HT-29 (cell line): Measurements from ENCODE around the gene DAZAP1. TPM values are rescaled to one million over a fixed set of nuclear protein-coding genes. Genes with fewer than 3 reads are reported as not detected.
"Not testable (repeated sequence)": the region's sequence is repeated elsewhere in the genome, so short reads cannot be mapped to it uniquely, and the experiment has no call there.

Source experiments
- DNase-seq: peaks from one replicate; pipeline ENCODE4 v3.0.0-alpha.2; 2015; ENCODE audit warnings: low spot score
- total RNA-seq: library from RNA; depleted of rRNA; stranded (reverse); fragments of >200 nt; shearing (Covaris generic); gene quantifications from 2 replicates; pipeline ENCODE4 v1.2.3, GENCODE V29; 2014

Gene DAZAP1
- total RNA-seq, 1 experiment from 2014 or later: 234 TPM

DNA sequence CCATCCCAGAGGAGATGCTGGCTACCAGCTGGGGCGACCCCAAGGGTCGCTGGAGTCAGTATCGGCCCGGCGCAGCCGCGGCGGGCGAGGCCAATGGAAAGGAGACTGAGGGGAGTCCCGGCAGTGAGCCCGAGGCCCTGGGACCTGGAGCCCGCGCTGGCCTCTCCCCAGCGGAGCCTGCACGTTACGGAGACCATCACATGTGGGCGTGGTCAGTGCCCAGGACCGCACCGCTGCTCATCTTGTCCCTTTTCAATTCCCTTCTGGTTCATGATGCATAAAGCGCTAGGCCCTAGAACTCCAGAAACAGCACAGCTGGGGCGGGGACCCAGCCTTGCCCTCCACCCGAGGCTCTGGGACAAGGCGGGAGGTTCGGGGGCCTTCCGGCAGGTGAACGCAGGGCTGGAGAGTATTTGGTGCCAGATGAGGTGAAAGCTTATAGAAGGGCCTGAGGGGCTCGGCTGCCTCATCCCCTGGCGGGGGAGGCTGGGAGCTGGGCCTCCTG lies 63.7 kb downstream of the DAZAP1 start:
- DNase-seq: peak; percentile 30

DNA sequence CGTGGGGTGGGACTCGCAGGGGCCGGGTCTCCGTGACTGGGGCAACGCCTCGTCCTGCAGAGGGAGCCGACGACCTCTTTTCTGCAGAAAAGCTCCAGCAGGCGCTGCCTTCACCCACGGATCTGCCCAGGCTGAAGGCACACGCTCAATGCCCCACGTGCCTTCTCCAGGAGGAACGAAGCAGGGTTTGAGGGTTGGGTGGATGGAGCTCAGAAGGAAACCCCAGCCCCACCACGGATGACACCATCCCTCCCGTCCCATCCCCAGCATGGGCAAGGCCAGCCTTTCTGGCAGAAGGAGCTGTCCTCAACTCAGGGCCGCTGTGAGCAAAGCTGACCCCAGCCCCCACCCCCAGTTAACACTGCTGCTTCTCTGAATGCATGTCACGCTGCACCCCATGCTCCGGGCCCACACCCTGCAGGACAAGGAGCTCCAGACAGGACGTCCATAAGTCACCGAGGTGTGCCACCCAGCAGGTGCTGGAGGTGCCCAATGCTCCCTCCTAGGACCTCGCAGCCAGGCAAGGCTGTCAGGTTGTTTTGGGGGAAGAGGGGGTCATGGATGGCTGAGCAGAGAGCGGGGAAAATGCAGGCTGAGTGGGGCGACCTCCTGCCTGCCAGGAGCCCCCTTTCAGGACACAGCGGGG lies 64.3 kb downstream of the DAZAP1 start:
- no peak for DNase-seq

DNA sequence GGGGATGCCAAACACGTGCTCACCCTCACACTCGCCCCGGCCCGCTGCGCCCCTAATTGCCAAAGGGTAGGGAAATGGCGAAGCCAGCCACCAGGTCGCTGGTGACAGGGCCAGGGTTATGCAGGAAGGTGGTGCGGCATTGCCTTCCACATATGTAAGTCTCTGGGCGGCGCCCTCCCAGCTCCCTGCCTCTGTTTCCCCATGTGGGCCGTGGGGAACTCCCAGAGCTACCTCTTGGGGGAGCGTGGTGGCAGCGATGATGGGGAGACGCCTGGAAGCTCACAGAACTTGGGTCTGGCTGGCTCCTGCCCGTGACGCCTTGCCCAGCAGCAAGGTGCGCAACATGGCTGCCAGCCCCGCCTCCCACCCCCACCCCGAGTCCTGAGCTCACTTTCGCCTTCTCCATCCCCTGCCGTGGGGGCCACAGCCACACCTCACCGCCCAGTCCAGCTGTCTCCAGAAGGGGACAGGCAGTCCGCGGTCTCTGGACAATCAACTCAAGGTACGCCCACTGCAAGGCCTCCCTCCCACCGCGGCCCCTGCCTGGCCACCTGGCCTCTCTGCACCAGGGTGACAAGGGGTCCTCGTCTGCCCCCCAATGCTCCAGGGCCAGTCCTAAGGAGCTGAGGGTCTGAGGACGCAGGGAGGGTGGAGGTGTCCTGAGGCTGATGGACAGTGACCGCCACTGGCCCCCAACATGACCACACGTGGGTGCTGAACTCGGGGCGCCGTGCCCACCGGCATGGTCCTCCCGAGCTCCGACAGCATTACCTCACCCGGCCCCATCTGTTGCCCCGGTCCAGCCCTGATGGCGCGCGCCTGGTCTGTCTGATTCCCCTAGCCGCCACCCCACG lies 65.1 kb downstream of the DAZAP1 start:
- no peak for DNase-seq

DNA sequence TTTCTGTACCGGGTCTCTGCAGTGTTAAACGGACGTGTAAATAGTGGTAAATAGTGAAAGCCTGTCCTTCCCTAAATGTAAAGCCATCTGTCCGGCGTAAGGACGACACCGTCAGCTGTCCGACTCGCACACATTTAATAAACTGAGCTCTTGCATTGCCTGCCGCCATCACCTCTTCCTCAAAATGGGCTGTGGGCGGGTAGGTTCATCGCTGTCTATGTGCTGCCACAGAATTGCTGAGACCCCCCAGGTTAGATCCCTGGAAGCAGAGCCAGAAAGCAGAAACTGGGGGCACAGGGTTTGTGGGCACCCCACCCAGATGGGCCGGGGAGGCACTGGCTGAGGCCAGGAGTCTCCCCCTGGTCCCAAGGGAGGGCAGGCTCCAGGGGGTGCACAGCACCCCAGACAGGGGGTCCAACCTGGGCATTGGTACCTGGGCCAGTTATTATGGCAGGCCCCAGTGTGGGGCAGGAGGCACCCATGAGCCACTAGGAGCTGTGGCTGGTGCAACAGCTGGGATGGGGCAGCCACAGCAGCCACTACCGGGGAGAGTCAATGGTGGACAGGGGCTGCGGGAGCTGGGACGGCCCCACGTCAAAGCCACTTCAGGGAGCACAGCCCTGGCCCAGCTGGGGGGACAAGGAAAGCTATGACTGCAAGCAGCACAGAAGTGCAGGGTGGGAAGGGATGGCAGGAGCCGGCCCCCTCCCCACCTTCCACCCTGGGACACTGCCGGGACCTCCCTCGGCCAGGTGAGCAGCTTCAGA lies 65.9 kb downstream of the DAZAP1 start:
- DNase-seq: no peak

DNA sequence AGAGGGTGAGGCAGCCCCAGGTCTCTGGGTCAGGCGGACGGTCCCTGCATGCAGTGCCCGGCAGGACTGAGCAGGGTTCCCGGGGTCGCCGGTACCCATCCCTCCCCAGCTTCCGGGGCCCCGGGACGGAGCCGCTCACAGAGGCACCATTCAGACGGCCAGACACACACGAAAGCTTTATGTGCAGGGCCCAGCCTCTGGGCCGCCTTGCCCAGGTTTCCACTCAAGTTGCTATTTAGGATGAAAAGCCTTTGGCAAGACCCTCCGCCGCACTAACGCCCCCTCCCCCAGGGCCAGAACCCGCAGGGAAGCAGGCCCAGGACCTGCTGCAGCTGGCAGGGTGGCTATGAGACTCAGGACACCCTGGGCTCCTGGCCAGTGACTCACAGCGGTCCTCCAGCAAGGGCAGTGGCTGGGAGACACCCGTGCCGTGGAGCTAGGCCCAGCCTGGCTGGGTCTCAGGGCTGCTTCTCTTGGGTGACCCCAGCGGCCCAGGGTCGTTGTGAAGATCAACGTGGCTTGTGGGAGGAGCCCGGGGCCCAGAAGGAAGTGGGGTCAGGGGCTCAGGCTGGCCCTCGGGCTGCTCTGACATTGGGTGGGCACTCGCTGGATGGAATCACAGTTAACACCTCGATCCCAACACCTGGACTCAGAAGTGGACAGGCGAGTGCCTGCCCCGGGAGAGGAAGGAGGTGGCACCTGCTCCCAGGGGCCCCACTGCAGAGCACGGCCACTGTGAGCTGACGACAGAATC lies 66.8 kb downstream of the DAZAP1 start:
- DNase-seq: no peak

DNA sequence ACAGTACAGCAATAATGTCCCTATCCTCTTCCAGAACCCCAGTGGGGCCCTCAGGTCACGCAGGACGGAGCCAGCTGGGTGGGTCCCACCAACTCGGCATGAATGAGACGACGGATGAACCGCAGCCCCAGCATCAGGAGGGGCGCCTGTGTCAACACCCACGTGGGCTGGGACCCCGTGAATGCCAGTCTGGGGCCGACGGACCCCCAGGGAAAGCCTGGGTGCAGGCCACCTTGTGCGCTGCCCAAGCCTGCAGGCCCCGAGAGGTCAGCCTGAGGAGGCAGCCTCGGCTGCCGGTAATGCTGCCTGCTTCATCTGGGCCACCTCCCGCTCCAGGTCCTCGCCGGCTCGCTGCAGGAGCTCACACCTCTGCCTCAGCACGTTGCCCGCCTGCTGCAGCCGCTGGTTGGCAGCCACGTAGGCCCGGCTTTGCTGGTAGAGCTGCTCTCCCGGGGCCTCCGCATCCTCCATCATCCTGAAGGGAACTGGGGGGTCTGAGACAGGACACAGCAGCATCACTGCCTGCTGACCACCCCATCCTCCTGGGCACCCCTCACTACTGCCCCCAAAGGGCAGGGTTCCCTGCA lies 67.5 kb downstream of the DAZAP1 start:
- DNase-seq: no peak

DNA sequence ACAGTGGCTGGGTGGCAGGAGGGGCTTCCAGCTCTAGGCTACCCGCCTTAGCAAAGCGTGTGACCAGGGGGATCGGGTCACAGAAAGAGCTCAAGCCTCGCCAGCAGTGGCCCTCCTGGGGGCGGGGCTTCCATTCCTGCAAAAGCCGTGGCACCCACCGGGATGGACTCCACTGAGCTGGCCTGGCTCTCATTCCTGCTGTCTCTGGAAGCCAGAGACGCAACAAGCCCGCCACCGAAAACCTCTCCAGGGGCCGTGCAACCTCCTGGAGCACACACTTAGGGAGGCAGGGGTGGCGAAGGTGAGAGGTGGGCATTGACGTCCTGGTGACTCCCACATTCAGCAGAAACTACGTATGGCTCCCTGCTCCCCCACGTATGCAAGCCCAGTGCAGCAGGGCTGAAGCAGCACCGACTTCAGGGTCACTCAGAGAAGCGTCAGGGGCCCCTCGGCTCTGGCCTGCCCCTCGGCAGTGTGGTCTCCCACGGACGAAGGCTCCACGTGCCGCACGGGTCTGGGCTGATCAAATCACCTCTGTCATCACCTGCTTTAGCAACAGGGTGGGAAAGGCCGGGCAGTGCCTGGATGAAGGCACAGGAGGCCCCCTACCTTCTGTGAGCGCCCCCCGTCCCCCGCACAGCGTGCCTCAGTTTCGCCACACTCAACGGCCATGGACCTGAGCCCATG lies 68.5 kb downstream of the DAZAP1 start:
- DNase-seq: no peak

DNA sequence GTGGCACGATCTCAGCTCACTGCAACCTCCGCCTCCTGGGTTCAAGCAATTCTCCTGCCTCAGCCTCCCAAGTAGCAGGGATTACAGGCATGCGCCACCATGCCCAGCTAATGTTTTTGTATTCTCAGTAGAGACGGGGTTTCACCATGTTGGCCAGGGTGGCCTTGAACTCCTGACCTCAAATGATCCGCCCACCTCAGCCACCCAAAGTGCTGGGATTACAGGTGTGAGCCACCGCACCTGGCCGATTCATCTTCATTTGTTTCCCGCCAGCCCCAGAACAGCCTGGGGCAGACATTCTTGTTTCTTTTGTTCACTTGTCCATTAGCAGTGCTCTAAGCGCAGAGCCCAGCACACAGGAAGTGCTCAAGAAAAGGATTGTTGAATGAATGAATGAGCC lies 69.7 kb downstream of the DAZAP1 start:
- not testable (repeated sequence) for DNase-seq

DNA sequence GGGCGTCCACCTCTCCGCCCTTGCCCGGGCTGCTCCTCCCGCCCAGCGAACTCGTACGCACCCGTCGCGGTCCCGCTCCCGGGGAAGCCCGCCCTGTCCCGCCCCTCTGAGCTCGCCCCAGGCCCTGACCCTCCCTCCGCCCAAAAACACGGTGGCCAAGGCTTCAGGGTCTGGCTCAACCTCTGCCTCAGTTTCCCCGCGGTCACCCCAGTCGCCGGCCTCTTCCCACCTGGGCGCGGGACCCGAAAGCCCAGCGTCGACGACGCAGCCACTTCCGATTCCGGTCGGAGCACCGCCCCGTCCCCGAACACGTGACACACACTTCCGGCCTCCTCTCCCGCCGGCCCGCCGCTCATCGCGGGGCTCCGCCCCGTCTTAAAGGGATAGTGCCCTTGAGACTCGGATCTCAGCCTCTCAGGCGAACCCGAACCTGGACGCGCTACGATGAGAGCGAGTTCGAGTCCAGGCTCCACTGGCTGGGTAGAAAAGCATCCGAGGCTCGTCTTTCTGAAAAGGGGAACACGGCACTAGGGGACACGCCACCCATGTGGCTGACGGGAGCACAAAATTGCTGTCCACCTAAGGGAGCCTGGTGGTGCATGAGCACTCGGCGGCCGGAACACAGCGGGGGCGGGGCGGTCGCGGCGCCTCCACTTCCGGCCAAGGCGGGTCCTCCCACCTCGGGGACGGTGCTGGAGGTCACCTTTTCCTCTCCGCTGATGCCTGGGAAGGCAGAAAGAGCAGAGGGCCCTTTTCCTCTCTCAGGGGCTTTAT lies 71.7 kb downstream of the DAZAP1 start, which contains the start of gene C19orf25:
TSS of gene C19orf25 (minus strand) at position 282 of the 774 bp plus-strand sequence. CDS start 312 bp downstream, outside the sequence.
- DNase-seq: peak; percentile 89

DNA sequence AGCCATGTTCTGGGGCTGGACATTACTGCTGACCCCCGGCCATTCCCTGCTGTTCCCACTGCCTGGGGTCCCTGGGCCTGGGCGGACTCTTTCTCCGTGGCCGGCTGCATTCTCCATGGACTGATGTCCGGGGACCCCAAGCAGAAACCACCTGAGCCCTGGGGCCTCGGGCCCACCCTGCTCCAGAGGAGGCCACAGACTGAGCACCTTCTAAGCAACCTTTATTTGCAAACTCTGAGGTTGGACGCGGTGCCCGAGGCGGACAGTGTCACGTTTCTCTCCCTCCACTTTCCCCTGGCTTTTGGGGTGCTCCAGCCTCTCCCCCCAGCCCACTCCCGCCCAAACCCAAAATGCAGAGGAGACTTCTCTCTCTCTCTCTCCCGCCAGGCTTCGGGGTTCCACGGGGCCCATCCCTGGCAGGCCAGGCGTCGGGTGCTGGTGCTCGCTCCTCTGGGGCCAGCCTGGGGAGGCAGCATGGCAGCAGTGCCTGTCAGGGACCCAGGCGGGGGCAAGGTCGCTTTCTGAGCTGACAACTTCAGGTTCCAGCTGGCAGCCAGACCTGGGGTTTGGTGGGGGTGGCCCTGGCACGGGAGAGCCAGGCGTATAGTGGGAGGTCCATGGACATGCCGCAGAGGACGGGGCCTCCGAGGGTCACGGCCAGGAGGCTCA lies 74.0 kb downstream of the DAZAP1 start:
- DNase-seq: no peak

DNA sequence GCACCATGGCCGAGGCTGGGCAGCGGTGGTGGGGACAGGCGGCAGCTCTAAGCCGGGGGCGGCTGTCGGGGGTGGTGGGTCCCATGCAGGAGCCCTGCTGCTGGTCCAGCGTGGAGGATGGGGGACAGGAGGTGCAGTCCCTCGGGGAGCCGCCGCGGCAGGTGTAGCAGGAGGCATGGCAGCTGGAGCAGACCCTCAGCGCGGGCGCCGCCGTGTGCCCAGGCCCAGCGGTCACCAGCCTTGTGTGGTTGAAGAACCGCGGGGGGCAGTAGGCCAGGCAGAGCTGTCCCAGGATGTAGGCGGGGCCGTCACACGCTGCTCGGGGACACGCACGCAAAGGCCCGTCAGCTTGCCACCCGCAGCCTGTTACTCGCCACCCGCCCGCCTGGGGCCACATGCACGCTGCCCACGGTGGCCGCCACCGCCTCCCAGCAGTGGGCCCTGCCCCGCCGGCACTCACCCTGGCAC lies 74.5 kb downstream of the DAZAP1 start:
- DNase-seq: no peak

DNA sequence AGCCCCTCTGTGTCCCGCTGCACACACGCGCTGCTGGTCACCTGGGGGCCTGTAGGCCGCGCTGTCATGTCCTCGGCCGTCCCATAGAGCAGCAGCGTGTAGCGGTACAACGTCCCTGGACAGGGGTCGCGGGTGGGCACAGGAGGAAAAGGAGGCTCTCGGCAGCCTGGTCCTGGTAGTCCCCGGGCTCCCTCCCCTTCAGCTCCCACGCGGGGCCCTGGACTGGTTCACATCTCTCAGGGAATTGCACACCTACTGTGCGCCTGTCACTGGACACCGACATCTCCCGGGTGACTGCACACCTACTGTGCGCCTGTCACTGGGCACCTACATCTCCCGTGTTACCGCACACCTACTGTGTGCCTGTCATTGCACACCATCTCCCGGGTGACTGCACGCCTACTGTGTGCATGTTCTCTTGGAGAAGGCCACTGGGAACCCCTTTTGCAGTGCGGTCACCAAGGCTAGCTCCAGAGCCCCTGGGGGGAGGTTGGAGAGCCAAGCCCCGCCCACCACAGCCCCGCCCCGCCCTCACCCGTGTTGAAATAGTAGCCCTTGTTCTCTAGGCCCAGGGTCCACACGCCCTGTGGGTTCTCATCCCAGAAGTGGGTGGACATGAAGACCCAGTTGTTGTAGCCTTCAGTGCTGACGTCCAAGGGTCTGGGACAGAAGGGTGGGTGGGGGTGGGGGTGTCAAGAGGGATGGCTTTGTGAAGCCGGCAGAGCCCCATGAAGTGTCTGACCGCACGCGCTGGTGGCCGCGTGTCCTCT lies 75.2 kb downstream of the DAZAP1 start:
- DNase-seq: no peak

DNA sequence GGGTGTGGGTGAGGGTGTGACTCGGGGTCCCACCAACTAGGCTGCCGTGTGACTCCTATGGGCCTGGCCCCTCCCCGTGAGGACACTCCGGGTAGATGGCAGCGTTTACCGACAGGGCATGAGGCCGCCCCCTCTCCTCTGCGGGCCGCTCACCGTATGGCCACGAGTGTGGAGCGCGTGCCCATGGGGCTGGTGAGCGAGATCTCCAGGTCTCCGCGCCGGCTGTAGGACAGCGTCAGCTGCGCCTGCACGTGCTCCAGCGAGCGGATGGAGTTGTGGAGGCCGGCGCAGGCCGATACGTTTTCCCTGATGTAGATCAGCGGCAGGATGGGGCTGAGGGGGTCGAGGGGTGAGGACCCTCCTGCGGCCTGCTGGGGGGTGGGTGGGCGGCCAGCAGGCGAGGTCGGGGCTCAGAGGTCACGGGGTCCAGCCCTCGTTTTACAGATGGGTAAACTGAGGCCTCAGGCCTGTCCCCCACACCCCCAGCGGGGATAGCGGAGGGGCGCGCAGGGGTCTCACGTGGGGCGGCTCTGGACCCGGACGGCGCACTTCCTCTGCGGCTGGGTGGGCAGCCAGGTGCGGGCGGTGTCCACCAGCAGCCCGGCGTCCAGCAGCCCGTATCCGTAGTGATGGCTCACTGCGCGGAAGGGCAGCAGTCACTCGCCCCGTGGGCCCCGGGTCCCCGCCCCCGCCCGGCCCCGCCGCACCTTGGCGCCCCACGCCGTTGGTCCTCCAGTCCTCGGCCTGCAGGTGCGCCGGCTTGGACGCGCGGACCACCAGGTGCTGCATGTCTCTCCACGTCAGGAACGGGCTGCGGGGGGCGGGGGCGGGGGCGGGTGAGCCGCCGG lies 76.0 kb downstream of the DAZAP1 start:
- DNase-seq: no peak

DNA sequence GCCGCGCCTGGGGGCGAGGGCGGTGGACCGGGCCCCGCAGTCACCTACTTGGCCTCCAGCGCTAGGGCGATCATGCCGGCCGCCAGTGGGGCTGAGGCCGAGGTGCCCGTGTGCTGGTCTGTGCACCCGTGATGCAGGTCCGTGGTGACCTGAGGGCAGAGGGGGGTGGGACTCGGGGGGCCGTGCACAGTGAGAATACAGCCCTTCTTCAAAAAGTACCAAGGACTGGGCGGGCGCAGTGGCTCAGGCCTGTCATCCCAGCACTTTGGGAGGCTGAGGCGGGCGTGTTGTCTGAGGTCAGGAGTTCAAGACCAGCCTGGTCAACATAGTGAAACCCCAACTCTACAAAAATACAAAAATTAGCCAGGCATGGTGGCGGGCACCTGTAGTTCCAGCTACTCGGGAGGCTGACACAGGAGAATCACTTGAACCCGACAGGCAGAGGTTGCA lies 76.6 kb downstream of the DAZAP1 start:
- no peak for DNase-seq
